Measurements from ENCODE around the gene MMP2.

The MMP2 gene

DNA sequence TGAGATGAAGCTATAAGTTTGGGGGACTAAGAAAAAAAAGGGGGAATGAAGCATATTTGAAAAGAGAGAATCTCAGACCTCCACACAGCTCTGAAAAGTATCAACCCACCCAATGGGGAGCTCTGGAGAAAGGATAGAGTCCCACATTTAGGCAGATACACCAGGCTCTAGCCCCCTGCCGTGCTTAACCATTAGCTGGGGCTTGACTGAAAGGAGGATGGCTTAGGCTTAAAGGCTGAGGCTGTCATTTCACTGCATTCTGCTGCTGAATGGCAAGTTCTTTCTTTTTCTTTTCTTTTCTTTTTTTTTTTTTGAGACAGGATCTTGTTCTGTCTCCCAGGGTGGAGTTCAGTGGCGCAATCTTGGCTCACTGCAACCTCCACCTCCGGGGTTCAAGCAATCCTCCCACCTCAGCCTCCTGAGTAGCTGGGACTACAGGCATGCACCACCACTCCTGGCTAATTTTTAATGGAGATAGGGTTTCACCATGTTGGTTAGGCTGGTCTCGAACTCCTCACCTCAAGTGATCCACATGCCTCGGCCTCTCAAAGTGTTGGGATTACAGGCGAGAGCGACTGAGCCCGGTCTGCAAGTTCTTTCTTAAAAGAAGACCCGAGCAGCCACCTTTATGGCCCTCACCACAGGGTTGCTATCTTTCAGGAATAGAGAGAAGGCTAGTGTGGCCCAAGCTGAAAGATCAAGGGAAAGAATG is 9.0 kb upstream of the MMP2 start:
- no peak for DNase-seq (ENCODE audit: low read depth)

DNA sequence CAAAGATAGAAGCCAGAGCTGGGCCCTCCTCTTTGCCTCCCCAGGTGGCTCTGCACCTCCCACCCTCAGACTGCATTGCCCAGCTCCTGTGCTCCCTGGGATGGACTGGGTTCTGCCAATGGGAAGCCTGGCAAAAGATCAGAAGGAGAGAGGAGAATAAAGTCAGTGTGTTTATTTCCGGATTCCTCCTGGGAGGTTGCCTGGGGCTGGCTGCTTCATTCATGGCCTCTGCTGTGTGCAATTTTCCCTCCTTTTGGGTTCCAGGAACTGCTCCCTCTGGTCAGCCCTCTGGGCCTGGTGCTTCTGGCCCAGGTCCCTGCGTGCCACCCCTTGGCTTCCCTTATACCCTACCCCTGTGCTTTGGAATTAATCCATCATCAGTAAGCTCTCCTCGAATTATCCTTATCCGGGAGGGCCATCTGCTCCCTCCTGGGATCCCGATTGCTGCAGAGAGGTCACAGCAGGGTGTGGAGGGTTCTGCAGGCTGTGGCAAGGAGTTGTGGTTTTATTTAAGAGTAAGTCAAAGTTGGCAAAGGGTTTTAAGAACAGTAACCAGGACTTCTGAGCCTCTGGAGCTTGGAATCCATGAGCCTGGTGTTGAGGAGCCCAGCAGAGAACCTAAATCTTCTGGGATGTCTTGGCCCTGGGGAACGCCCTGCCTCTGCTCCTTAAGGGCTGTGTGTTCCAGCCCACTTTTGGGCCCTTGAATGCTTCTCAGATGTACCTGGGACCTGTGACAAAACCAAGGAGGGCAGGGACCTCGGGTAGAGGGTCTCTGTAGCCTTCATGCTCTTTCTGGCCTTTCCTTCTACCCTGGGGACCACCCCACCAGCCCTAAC is 8.2 kb upstream of the MMP2 start:
- no peak for DNase-seq (ENCODE audit: low read depth)

DNA sequence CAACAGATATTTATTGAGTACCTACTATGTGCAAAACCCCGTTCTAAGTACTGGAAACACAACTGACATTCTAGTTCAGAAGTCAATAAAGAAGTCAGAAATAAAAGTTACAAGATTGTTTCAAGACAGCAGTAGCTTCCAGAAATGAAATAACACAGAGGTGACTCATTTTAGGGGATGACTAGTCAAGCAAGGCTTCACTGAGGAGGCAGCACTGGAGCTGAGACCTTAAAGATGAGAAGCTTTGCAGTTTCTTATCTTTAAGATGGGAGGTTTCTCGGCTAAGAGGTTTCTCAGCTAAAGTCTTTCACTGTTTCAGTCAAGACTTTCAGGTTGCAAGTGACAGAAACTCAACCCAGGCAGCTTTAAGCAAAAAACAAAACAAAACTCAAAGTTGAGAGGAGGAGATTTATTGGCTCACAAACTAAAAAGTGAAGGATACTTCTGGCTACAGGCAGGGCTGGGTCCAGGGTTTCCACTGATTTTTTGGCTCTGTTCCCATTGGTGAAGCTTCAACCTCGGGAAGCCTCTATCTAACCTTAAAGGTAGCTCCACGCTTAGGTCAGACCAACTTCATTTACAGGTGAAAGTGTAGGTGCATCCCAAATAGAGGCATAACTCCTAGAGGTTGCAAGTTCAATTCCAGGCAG is 7.4 kb upstream of the MMP2 start:
- no peak for DNase-seq (ENCODE audit: low read depth)

DNA sequence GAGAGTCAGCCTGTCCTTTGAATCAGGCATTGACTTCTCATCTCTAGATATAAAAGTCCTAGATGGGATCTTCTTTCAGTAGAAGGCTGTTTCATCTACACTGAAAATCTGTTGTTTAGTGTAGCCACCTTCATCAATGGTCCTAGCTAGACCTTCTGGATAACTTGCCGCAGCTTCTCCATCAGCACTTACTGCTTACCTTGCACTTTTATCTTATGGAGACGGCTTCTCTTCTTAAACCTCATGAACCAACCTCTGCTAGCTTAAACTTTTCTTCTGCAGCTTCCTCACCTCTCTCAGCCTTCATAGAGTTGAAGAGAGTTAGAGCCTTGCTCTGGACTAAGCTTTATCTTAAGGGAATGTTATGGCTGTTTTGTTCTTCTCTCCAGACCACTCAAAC is 5.4 kb upstream of the MMP2 start:
- DNase-seq (ENCODE audit: low read depth), result no peak

DNA sequence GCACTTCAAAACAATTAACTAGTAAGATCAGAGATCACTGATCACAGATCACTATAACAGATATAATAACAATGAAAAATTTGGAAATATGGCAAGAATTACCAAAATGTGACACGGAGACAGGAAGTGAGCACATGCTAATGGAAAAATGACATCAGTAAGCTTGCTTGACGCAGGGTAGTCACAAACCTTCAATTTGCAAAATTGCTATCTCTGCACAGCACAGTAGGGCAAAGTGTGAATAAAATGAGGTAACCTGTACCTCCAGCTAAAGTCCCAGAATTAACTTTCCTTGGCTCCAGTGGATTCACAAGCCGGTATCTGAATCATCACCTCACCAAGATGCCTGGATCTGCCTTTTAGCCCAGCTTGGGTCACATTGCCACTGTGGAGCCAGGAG is 4.2 kb upstream of the MMP2 start:
- no peak for DNase-seq (ENCODE audit: low read depth)

DNA sequence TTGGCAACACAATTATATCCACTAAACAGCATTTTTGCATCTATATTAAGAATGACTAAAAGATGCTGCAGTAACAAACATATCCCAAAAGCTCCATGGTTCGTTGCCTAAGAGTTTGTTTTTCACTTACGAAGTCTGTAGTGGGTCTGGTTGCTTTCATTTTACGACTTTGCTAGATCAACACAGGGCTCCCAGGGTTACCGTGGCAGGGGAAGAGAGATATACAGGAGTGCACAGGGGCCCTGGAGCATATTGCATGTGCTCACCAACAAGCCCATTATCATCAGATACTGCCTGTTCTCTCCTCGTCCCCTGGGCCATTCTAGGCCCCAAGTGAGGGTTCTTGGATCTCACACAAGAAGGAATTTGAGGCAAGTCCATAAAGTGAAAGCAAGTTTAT is 3.1 kb upstream of the MMP2 start:
- no peak for DNase-seq (ENCODE audit: low read depth)

DNA sequence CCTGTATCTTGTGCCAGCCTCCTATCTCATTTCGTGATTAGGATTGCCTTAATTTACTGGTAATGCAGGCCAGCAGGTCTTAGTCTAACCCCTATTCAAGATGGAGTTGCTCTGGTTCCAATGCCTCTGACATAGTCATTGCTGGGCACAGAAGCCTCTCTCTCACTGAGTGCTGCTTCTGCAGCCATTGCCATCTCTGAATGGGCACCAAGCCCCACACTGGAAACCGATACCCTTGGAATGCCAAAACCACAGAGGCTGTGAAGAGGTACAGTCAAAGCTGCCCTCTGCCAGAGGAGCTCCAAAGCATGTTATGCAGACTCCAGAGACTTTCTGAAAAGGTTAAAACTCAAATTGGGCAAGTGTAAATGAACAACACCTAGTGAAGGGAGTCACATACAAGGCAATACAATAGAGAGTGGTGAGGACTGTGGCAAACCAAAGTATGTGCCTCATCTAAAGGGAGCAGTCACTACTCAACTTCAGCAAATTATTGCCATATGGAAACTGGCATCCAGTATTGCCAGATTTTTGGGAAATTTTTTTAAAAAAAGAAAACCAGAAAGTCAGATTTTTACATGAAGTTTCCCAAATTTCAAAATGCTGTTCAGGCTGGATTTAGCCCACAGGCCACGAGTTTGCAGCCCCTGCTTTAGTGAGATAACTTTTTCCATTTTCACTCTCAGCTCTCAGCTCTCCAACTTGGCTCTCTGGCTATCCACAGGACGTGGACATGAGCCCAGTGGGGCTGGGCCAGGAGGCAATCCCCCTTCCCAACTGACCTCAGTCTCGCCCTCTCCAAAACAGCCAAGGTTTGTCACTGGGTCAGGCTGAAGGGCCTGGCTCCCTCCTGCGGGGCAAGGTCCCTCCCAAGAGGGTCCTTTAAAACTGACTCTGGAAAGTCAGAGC is 2.1 kb upstream of the MMP2 start:
- no peak for DNase-seq (ENCODE audit: low read depth)

DNA sequence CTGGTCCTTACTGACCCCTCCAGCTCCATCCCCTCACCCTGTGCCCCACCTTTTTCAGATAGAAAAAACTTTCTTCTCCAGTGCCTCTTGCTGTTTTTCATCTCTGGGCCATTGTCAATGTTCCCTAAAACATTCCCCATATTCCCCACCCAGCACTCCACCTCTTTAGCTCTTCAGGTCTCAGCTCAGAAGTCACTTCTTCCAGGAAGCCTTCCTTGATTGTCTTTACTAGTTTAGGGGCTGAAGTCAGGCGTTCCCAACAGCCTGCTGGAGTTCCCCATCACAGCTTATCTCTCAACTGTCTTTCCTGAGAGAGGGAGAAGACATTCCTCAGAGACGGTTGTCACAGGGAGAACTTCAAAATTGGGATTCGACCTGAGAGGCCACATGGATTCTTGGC is 1.3 kb upstream of the MMP2 start:
- no peak for DNase-seq (ENCODE audit: low read depth)

DNA sequence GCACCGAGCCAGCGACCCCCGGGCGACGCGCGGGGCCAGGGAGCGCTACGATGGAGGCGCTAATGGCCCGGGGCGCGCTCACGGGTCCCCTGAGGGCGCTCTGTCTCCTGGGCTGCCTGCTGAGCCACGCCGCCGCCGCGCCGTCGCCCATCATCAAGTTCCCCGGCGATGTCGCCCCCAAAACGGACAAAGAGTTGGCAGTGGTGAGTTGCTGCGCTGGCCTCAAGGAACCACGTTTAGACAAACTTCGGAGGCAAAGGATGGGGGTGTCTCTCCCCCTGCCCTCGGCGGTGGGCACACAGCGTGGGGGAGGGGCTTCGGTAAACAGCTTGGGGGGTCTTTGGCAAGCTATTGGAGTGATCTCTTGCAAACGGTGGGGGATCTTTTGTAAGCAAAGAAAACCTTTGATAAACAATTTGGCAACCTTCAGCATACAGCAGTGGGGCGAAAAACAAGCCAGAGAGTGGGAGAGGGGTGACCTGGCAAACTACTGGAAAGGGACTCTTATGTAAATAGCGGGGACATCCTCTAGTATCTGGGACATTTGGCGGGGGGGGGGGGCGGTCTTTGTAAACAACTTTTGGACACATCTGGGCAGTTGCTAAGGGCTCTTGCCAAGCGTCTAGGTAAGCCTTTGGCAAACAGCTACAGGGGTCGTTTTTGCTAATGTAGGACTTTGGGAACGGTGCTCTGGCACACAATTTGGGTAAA is 587 bp downstream of the MMP2 start:
- DNase-seq (ENCODE audit: low read depth), result no peak

DNA sequence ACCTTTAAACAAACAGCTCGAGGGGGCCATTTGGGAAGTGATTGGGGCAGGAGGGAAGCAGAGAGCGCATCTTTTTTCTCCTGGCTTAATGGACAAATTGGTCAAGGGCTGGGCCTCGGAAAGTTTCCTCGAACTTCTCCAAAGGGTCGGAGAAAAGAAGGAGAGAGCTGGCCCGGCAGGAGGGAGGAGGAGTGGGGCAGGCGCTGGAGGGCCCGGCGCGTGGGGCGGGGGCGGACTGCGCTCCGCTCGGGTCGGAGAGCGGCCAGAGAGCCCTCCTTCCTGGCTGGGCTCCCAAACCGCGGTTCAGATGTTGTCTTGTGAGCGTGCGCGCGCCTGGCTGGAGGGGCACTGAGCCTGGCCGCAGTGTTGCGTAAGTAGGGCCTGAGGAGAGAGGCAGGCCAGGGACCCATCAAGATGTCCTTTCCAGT is 1.2 kb downstream of the MMP2 start:
- DNase-seq (ENCODE audit: low read depth), result no peak

DNA sequence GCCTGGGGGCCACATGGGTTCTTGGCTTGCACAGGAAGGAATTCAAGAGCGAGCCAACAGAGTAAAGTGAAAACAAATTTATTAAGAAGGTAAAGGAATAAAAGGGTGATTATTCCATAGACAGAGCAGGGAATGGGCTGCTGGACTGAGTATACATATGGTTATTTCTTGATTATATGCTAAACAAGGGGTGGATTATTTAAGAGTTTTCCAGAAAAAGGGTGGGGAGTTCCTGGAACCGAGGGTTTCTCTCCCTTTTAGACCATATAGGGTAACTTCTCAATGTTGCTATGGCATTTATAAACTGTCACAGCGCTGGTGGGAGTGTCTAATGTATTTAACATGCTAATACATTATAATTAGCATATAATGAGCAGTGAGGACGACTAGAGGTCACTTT is 2.0 kb downstream of the MMP2 start:
- DNase-seq (ENCODE audit: low read depth), result no peak

DNA sequence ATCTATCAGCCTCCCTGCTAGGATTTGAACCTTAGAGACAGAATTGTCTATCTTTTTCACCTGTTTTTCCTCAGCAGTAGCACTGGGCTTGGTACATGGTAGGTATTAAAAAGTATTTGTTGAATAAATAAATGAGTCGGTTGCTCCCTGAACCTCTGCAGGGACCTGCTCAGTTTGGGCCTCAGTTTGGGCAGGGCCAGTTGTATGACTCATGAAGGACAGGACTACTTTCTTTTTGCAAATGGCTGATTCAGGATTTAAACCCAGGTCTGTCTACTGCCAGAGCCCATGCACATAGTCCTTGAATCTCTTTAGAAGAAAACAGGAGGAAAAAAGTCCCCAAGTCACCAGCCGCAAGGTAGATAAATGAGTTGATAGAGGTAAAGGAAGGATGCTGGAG is 3.1 kb downstream of the MMP2 start:
- DNase-seq (ENCODE audit: low read depth), result no peak

DNA sequence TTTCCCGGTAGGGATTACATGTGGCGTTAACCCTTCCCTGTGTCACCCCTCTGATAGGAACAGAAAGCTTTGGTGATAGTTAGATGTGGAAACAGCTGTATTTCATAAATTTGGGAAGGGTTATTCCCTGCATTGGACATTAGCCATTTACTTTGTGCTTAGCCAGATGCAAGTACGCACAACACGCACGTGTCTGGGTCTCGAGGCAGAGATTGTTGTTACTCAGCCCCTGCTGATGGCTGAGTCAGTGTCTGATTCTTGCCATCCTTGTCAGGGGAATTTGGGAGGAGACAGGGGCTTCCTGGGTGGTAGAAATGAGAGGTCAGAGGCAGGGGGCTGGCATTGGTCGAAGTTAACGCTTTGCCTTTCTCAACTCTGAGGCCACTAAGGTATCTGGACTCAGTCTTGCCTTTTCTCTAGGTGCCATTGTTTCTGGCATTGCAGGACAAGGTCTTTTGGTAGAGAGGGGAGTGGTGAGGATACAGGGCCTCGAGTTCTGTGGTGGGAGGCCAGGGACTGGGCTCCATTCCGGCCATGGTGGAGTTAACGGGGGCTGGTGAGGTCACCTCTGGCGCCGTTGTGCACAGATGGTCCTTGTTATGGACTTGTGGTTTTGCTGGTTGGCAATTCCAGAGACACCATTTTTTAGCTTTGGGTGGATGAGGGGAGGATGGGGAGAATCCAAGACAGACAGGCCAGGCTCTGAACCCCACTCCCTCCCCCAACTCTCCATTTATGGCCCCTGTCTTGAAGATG is 8.2 kb downstream of the MMP2 start:
- no peak for DNase-seq (ENCODE audit: low read depth)

DNA sequence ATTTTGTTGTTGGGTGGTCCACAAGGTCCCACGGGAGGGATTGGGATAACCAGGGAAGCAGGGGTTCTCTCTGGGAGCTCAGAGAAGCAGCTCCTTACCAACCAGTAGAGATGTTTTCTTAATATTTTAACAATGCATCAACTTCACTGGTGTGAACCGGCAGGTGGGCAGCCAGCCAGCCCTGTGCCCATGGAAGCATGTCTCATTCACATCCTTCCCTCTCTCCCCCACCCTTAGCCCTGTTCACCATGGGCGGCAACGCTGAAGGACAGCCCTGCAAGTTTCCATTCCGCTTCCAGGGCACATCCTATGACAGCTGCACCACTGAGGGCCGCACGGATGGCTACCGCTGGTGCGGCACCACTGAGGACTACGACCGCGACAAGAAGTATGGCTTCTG is 9.3 kb downstream of the MMP2 start:
- DNase-seq (ENCODE audit: low read depth), result no peak

DNA sequence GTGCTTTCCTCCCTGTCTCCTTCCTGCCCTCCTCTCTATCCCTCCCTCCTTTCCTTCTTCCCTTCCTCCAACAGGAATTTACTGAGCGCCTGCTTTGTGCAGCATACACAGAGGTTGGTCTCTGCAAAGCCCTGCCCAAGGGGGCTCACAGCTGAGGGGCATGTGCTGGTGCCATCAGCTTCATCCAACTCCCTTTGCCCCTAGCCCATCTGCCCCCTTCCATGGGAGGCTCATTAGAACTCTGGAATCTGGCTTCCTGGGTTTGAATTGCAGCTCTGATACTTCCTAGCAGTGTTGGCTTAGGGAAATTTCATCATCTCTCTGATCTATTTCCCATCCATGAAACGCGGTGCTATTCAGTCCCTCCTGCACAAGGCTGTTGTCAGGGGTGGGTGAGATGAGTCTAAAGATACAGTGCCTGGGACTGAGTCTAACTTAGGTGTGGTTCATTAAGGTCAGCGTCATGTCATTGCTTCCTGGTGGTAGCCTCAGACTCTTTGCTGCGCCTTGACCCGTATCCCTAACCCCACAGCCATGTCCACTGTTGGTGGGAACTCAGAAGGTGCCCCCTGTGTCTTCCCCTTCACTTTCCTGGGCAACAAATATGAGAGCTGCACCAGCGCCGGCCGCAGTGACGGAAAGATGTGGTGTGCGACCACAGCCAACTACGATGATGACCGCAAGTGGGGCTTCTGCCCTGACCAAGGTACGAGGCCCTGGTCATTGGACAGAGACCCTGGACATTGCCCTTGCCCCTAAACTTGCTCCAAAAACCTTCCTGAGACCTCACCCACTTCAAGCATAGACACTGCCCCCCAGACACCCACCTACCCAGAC is 10.3 kb downstream of the MMP2 start:
- no peak for DNase-seq (ENCODE audit: low read depth)

DNA sequence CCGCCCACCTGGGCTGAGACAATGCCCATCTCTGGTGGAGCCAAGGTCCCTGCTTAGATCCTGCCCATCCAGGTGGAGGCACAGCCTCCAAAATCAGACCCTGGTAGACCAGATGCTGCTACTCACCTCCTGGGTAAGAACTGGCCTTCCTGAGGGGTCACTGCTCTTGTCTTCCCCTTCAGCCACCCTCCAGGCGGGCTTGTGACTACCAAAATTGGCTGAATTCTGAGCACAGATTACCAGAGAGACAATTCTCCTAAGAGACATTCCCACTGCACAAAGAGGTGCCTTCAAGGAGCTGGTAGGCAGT is 10.9 kb downstream of the MMP2 start:
- no peak for DNase-seq (ENCODE audit: low read depth)

DNA sequence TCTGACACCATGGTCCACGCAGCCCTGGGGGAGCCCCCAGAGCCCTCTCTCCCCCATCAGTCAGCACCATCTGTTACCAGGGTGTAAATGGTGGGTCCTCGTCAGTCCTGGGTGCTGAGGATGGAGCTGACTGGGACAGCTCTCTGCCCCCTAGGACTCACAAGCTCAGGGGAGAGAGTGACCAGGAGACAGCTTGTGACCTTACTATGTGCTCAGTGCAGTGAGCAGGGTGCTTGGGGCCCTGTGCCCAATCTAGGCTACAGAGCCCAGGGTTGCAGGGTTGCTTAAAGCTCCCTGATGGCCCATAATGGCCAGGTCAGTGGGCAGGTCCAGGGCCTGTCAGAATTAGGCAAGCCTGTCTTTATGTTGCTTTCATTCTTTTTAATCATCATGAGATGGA is 11.3 kb downstream of the MMP2 start:
- DNase-seq (ENCODE audit: low read depth), result no peak

DNA sequence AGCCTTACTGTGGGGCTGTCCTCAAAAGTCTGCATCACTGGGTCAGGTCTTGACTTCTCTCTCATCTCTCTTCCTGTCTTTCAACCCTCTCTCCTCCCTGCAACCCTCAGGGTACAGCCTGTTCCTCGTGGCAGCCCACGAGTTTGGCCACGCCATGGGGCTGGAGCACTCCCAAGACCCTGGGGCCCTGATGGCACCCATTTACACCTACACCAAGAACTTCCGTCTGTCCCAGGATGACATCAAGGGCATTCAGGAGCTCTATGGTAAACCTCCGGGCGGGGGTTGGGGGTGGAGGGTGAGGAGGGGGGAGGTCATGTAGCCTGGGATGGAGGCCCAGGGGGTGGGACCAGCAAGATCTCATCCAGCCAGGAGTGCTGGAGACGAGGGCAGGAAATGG is 12.7 kb downstream of the MMP2 start:
- no peak for DNase-seq (ENCODE audit: low read depth)

DNA sequence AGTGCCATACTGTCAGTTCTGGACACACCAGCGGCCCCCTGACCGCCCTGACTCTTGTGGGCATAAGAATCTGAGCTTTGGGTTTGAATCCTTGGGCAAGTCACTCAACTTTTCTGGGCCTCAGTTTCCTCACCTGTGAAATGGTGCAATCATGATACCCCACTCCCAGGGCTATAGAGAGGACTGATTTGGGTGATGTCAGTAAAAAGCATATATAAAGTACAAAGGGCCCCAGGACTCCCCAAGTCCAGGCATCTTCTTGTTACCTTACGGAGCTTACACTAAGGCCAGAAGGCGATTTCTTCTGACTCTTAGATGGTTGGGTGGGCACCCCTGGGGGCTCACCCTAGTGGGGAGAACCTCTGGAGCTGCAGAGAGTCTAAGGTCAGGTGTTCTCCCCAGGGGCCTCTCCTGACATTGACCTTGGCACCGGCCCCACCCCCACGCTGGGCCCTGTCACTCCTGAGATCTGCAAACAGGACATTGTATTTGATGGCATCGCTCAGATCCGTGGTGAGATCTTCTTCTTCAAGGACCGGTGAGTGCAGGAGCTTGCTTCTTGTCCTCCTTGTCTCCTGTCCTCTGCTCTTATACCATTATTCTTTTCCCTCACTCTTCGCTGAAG is 13.9 kb downstream of the MMP2 start:
- no peak for DNase-seq (ENCODE audit: low read depth)

DNA sequence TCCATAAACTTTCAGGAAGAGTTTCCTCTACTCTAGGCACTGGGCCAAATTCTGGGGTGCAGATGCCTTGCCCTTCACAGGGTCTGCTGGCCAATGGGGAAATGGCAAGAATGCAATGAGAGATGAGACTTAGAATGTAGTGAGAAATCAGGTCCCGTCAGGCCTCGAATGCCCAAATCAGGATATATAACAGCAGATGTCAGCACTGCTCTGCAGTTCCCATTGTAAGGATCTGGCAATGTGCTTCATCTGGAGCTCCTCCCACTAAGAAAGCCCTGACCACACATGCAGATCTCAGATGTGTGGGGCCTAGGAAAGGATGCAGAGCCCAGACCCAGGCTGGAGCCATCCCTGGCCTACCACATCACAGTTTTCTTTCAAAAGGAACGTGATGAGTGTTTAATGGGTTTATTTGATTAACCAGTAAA is 16.0 kb downstream of the MMP2 start:
- no peak for DNase-seq (ENCODE audit: low read depth)
